Neural progenitor cell (in vitro differentiated cells): Measurements from ENCODE around the gene EXT2.

Source experiments
- EZH2phosphoT487 ChIP-seq: fragments of 200-600 bp; sonication (generic); IDR thresholded peaks from 2 replicates; pipeline ENCODE4 v1.6.1; 2017; ENCODE audit warnings: antibody characterized with exemption
- TF ChIP-seq, protein P1 (sequence below): fragments of 200-600 bp; sonication (generic); IDR thresholded peaks from 2 replicates; pipeline ENCODE4 v1.5.1; 2017; ENCODE audit warnings: antibody characterized with exemption, mild to moderate bottlenecking

DNA sequence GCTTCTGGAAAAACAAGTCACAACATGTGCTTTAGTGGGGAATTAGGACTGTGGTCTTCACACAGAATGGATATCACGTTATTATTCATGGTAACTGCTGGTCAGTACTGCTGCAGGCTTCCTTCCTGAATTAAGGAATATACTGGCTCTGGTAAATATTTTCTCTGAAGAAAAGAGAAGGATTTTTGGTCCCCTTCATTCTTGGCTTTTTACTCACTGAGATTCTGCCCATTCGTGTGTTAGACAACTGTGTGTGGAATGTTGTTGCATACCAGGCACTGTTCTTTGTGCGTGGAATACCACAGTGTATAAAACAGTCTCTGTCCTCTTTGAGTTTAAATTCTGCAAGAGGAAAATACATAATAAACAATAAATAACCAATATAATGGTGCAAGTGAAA lies 134.1 kb downstream of the EXT2 start:
- TF ChIP-seq EZH2phosphoT487 = no peak
- TF ChIP-seq, protein P1, sequence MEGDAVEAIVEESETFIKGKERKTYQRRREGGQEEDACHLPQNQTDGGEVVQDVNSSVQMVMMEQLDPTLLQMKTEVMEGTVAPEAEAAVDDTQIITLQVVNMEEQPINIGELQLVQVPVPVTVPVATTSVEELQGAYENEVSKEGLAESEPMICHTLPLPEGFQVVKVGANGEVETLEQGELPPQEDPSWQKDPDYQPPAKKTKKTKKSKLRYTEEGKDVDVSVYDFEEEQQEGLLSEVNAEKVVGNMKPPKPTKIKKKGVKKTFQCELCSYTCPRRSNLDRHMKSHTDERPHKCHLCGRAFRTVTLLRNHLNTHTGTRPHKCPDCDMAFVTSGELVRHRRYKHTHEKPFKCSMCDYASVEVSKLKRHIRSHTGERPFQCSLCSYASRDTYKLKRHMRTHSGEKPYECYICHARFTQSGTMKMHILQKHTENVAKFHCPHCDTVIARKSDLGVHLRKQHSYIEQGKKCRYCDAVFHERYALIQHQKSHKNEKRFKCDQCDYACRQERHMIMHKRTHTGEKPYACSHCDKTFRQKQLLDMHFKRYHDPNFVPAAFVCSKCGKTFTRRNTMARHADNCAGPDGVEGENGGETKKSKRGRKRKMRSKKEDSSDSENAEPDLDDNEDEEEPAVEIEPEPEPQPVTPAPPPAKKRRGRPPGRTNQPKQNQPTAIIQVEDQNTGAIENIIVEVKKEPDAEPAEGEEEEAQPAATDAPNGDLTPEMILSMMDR = no peak
